Bronchial epithelial cell (primary cell): ENCODE measurements around the gene AGAP1. TPM values are rescaled to one million over a fixed set of nuclear protein-coding genes. Genes with fewer than 3 reads are reported as not detected.
A peak's percentile ranks its signal among the peaks of the same experiment; 100 is the strongest.

ENCODE experiments used
- DNase-seq: peaks from one replicate; pipeline ENCODE4 v3.0.0-alpha.2; 2010; ENCODE audit warnings: low read depth
- FAIRE-seq: peaks from 2 replicates; lab custom pipeline; 2011; peaks lifted over from hg19 to GRCh38; lab: Jason Lieb, UNC
- H3K27me3 ChIP-seq: 2 replicates; pipeline ENCODE4 v1.5.1; 2011; ENCODE audit warnings: low read length; ENCODE audit not compliant: control insufficient read depth, insufficient read depth
- H3K36me3 ChIP-seq: 2 replicates; pipeline ENCODE4 v1.5.1; 2011; ENCODE audit warnings: low read length; ENCODE audit not compliant: control insufficient read depth, insufficient read depth
- H3K4me3 ChIP-seq: 2 replicates; pipeline ENCODE4 v1.5.1; 2011; ENCODE audit warnings: mild to moderate bottlenecking, low read depth, low read length, control low read depth
- CTCF ChIP-seq: IDR thresholded peaks from 2 replicates; pipeline ENCODE4 v1.5.1; 2011; ENCODE audit warnings: mild to moderate bottlenecking, moderate library complexity, low read length, control low read depth, inconsistent platforms; ENCODE audit not compliant: insufficient read depth, severe bottlenecking
- total RNA-seq: library from RNA; depleted of rRNA; stranded (reverse); fragments of >200 nt; gene quantifications from 2 replicates; pipeline ENCODE4 v1.2.1, GENCODE V29; 2014

The AGAP1 gene
- total RNA-seq, 1 donor from 2014 or later: 22.4 TPM

GRCh38 chr2:235553291-235553690 lies 59.4 kb downstream of the AGAP1 start:
- FAIRE-seq (no peak), DNase-seq (peak; percentile 29)
- H3K36me3 ChIP-seq: no peaks in the 10 kb centered on the region
- no peak overlapping the region for H3K4me3 ChIP-seq
- TF ChIP-seq CTCF: no peak
- H3K27me3 ChIP-seq: no peaks in the 10 kb centered on the region

- TF ChIP-seq CTCF: no peak
- FAIRE-seq (no peak), DNase-seq (no peak)
- Histone ChIP-seq H3K27me3 (no peaks in the 10 kb centered on the region), H3K4me3 (no peak overlapping the region), H3K36me3 (no peaks in the 10 kb centered on the region)
Observed at GRCh38 chr2:235553696-235554100, 59.9 kb downstream of the AGAP1 start.

- Histone ChIP-seq H3K27me3 (no peaks in the 10 kb centered on the region), H3K4me3 (no peak overlapping the region), H3K36me3 (no peaks in the 10 kb centered on the region)
- no peak for TF ChIP-seq CTCF
- DNase-seq: no peak
- no peak for FAIRE-seq
Observed at GRCh38 chr2:235554385-235554784, 60.5 kb downstream of the AGAP1 start.

- TF ChIP-seq CTCF: no peak
- no peaks in the 10 kb centered on the region for H3K36me3 ChIP-seq
- H3K27me3 ChIP-seq: no peaks in the 10 kb centered on the region
- no peak overlapping the region for H3K4me3 ChIP-seq
- DNase-seq (no peak), FAIRE-seq (no peak)
Observed at GRCh38 chr2:235554936-235555335, 61.1 kb downstream of the AGAP1 start.

- FAIRE-seq (no peak), DNase-seq (no peak)
- no peaks in the 10 kb centered on the region for H3K36me3 ChIP-seq
- H3K4me3 ChIP-seq: no peak overlapping the region
- H3K27me3 ChIP-seq: no peaks in the 10 kb centered on the region
- TF ChIP-seq CTCF: no peak
Observed at GRCh38 chr2:235555371-235555770, 61.5 kb downstream of the AGAP1 start.

- FAIRE-seq (no peak), DNase-seq (no peak)
- H3K27me3 ChIP-seq: no peaks in the 10 kb centered on the region
- H3K4me3 ChIP-seq: no peak overlapping the region
- no peaks in the 10 kb centered on the region for H3K36me3 ChIP-seq
- TF ChIP-seq CTCF: no peak
Observed at GRCh38 chr2:235556086-235556485, 62.2 kb downstream of the AGAP1 start.
